Measurements from ENCODE around the gene EFCC1.

GRCh38 chr3:129061888-129062834 lies 61.1 kb downstream of the EFCC1 start:
- TF ChIP-seq CTCF (IDR thresholded peaks at IDR 0.05) (no peak), POLR2A (IDR thresholded peaks at IDR 0.05) (no peak), POLR2AphosphoS5 (IDR thresholded peaks at IDR 0.05) (no peak)
